Tibial nerve (tissue), 4 donors: ENCODE measurements around the gene ABHD15. TPM values are rescaled to one million over a fixed set of nuclear protein-coding genes. Genes with fewer than 3 reads are reported as not detected.
"Not testable (repeated sequence)": the region's sequence is repeated elsewhere in the genome, so short reads cannot be mapped to it uniquely, and the experiment has no call there.

Source experiments
- DNase-seq, 2 donors: peaks; one replicate each; pipeline ENCODE4 v3.0.0-alpha.2; 2019; ENCODE audit warnings: low spot score in 2 of 2
- H3K27ac ChIP-seq, 4 donors: fragments of 200-600 bp; sonication (generic) in 3 of 4; one replicate each; pipeline ENCODE4 v1.5.1; 2017 to 2019; ENCODE audit warnings: mild to moderate bottlenecking in 1 of 4
- H3K27me3 ChIP-seq, 2 donors: fragments of 200-600 bp; sonication (generic) in 1 of 2; one replicate each; pipeline versions ENCODE4 v1.5.1 to v1.6.0; 2017 to 2019
- H3K36me3 ChIP-seq, 3 donors: fragments of 200-600 bp; sonication (generic); one replicate each; pipeline ENCODE4 v1.5.1; 2018 to 2019
- H3K4me1 ChIP-seq, 4 donors: fragments of 200-600 bp; sonication (generic) in 3 of 4; one replicate each; pipeline ENCODE4 v1.5.1; 2017 to 2019
- H3K4me3 ChIP-seq, 4 donors: fragments of 200-600 bp; sonication (generic) in 3 of 4; one replicate each; pipeline ENCODE4 v1.5.1; 2017 to 2019; ENCODE audit warnings: mild to moderate bottlenecking in 1 of 4, moderate library complexity in 1 of 4
- H3K9me3 ChIP-seq, 4 donors: fragments of 200-600 bp; sonication (generic) in 3 of 4; one replicate each; pipeline ENCODE4 v1.5.1; 2017 to 2019
- CTCF ChIP-seq, 5 experiments: fragments of 200-600 bp in 3 of 5; fragments of 450-650 bp in 2 of 5; sonication (generic) in 3 of 5; IDR thresholded peaks; one replicate each; pipeline ENCODE4 v1.5.1; 2016 to 2019; ENCODE audit warnings: antibody characterized with exemption in 5 of 5, mild to moderate bottlenecking in 3 of 5, moderate library complexity in 2 of 5
- EP300 ChIP-seq, 2 donors: sonication (generic); formaldehyde crosslinking; IDR thresholded peaks; one replicate each; pipeline ENCODE4 v1.6.1; 2017; ENCODE audit warnings: antibody characterized with exemption in 2 of 2, mild to moderate bottlenecking in 1 of 2
- POLR2A ChIP-seq, 2 donors: fragments of 450-650 bp; IDR thresholded peaks; one replicate each; pipeline ENCODE4 v1.6.1; 2017; ENCODE audit warnings: antibody characterized with exemption in 2 of 2, mild to moderate bottlenecking in 2 of 2, moderate library complexity in 2 of 2
- WGBS, 2 donors: methylation state at CpG; one replicate each; pipeline ENCODE4 v1.1.5; 2018; 5-methylcytosine and 5-hydroxymethylcytosine counted together
- total RNA-seq, 4 donors: library from RNA; depleted of rRNA; stranded (reverse); fragments of >200 nt; gene quantifications; one replicate each; pipeline ENCODE4 v1.1.0, GENCODE V29; 2016

ABHD15 gene
- total RNA-seq, 4 donors from 2014 or later: 25.7 to 32.7 (median 30.3) TPM

GRCh38 chr17:29561554-29562517, 5.0 kb downstream of the ABHD15 start:
- H3K27me3 ChIP-seq: no peaks in the 10 kb centered on the region
- no peaks in the 10 kb centered on the region for H3K9me3 ChIP-seq
- peak overlapping the region in 2 of 4 donors; percentile 30 to 37 for H3K27ac ChIP-seq
- H3K4me1 ChIP-seq: peaks cover 0 to 41% (median 23%) of the 10 kb centered on the region in 4 donors
- 74 to 81% methylated on average over 14 to 17 of the region's 17 CpGs for WGBS, 2 donors
- no peak overlapping the region for H3K4me3 ChIP-seq
- H3K36me3 ChIP-seq: peaks cover 4 to 42% (median 6%) of the 10 kb centered on the region in 3 donors
- DNase-seq: no peak
- TF ChIP-seq POLR2A (IDR thresholded peaks at IDR 0.05) (no peak), EP300 (IDR thresholded peaks at IDR 0.05) (peak in 1 of 2 donors; percentile 19), CTCF (IDR thresholded peaks at IDR 0.05) (no peak)

- 61 to 75% methylated on average over 6 of the region's 6 CpGs for WGBS, 2 donors
- H3K27me3 ChIP-seq: no peaks in the 10 kb centered on the region
- no peaks in the 10 kb centered on the region for H3K9me3 ChIP-seq
- peak overlapping the region in 3 of 4 donors; percentile 30 to 59 (median 48) for H3K27ac ChIP-seq
- peaks cover 0 to 33% (median 18%) of the 10 kb centered on the region in 4 donors for H3K4me1 ChIP-seq
- no peak overlapping the region for H3K4me3 ChIP-seq
- DNase-seq: no peak
- TF ChIP-seq POLR2A (IDR thresholded peaks at IDR 0.05) (no peak), CTCF (IDR thresholded peaks at IDR 0.05) (no peak), EP300 (IDR thresholded peaks at IDR 0.05) (no peak)
- H3K36me3 ChIP-seq: peaks cover 4 to 42% (median 6%) of the 10 kb centered on the region in 3 donors
Measured at GRCh38 chr17:29560316-29560715, 6.5 kb downstream of the ABHD15 start.

GRCh38 chr17:29559640-29560039, 7.2 kb downstream of the ABHD15 start:
- no peak for DNase-seq
- TF ChIP-seq CTCF (IDR thresholded peaks at IDR 0.05) (no peak), EP300 (IDR thresholded peaks at IDR 0.05) (no peak), POLR2A (IDR thresholded peaks at IDR 0.05) (no peak)
- Histone ChIP-seq H3K4me1 (peaks cover 0 to 27% (median 12%) of the 10 kb centered on the region in 4 donors), H3K9me3 (no peaks in the 10 kb centered on the region), H3K36me3 (peaks cover 4 to 42% (median 6%) of the 10 kb centered on the region in 3 donors), H3K27ac (peak overlapping the region in 1 of 4 donors; percentile 59), H3K27me3 (no peaks in the 10 kb centered on the region), H3K4me3 (no peak overlapping the region)
- 88 to 98% methylated on average over 2 of the region's 2 CpGs for WGBS, 2 donors

GRCh38 chr17:29558139-29558538, 8.7 kb downstream of the ABHD15 start:
- WGBS, 2 donors: 92 to 96% methylated on average over 5 of the region's 5 CpGs
- not testable (repeated sequence) for H3K9me3 ChIP-seq, H3K27me3 ChIP-seq, DNase-seq, H3K27ac ChIP-seq, H3K4me3 ChIP-seq
- peaks cover 0 to 14% (median 5%) of the 10 kb centered on the region in 4 donors for H3K4me1 ChIP-seq
- H3K36me3 ChIP-seq: peaks cover 4 to 42% (median 6%) of the 10 kb centered on the region in 3 donors

GRCh38 chr17:29557739-29558116, 9.1 kb downstream of the ABHD15 start:
- TF ChIP-seq CTCF (IDR thresholded peaks at IDR 0.05): no peak
- TF ChIP-seq EP300 (IDR thresholded peaks at IDR 0.05): no peak
- TF ChIP-seq POLR2A (IDR thresholded peaks at IDR 0.05): no peak
- Histone ChIP-seq H3K4me1 (peaks cover 0 to 10% (median 5%) of the 10 kb centered on the region in 4 donors), H3K4me3 (no peak overlapping the region), H3K9me3 (no peaks in the 10 kb centered on the region), H3K27me3 (no peaks in the 10 kb centered on the region), H3K27ac (no peak overlapping the region), H3K36me3 (peaks cover 4 to 38% (median 6%) of the 10 kb centered on the region in 3 donors)
- no peak for DNase-seq
